K562 (cell line): Measurements from ENCODE around the gene DAPK2. TPM values are rescaled to one million over a fixed set of nuclear protein-coding genes. Genes with fewer than 3 reads are reported as not detected.
A peak's percentile ranks its signal among the peaks of the same experiment; 100 is the strongest.

ENCODE experiments used
- ATAC-seq: fragments of 200-7000 bp; cut with Tn5 transposase; 3 replicates; pipeline ENCODE4 v1.9.1; 2020; ENCODE audit warnings: moderate library complexity
- BruUV-seq: library from RNA; stranded (reverse); fragments of 400-500 nt; replicated peaks from 2 replicates; lab custom pipeline; 2021; lab: Mats Ljungman, UMichigan
- CTCF ChIA-PET: fragments of 300-600 bp; formaldehyde crosslinking; extraction: SDS; loops from one replicate; lab custom pipeline; 2021; ENCODE audit warnings: low intra/inter-chr PET ratio; lab: Yijun Ruan, JAX
- POLR2A ChIA-PET: fragments of 300-600, 350-650 bp; sonication (Branson Sonifier 250); formaldehyde crosslinking; extraction: SDS; loops from one replicate; lab custom pipeline; 2021; ENCODE audit warnings: antibody characterized with exemption, inconsistent platforms; lab: Yijun Ruan, JAX
- DNase-seq, 4 experiments: peaks; one replicate each; pipeline versions ENCODE4 v3.0.0 to v3.0.0-alpha.2; 2011 to 2018; ENCODE audit warnings: low spot score in 3 of 4, mixed read lengths in 3 of 4; ENCODE audit errors: extremely low read depth in 1 of 4
- FAIRE-seq: peaks from 2 replicates; lab custom pipeline; 2011; peaks lifted over from hg19 to GRCh38; lab: Jason Lieb, UNC
- H2AFZ ChIP-seq: 2 replicates; pipeline ENCODE4 v1.6.0; 2011; ENCODE audit warnings: low read depth, low read length, control low read depth, inconsistent platforms
- H3K27ac ChIP-seq: fragments of 200-600 bp; 3 replicates; pipeline ENCODE4 v1.8.0; 2011; ENCODE audit warnings: low read depth, mild to moderate bottlenecking, control low read depth, inconsistent platforms, low read length, moderate library complexity, mixed read lengths; ENCODE audit errors: extremely low read depth
- H3K27me3 ChIP-seq, 2 experiments: fragments of 300-600 bp in 1 of 2; 2 replicates in 1 of 2; 3 replicates in 1 of 2; pipeline versions ENCODE4 v1.6.0 to v1.8.0; 2011; ENCODE audit warnings: inconsistent platforms in 2 of 2, low read length in 2 of 2, mild to moderate bottlenecking in 1 of 2, mixed read lengths in 1 of 2, moderate library complexity in 1 of 2; ENCODE audit not compliant: control insufficient read depth in 2 of 2, insufficient read depth in 2 of 2
- H3K36me3 ChIP-seq: fragments of 300-600 bp; 3 replicates; pipeline ENCODE4 v1.8.0; 2011; ENCODE audit warnings: mild to moderate bottlenecking, low read length, inconsistent platforms; ENCODE audit not compliant: control insufficient read depth, insufficient read depth
- H3K4me1 ChIP-seq, 2 experiments: fragments of 200-600 bp in 1 of 2; replicated peaks in 1 of 2; 2 replicates in 1 of 2; 3 replicates in 1 of 2; pipeline versions ENCODE4 v1.5.1 to v1.8.0; 2011; ENCODE audit warnings: inconsistent platforms in 2 of 2, low read length in 2 of 2, mild to moderate bottlenecking in 1 of 2, mixed read lengths in 1 of 2, moderate library complexity in 1 of 2; ENCODE audit not compliant: control insufficient read depth in 2 of 2, insufficient read depth in 2 of 2
- H3K4me2 ChIP-seq: 2 replicates; pipeline ENCODE4 v1.6.1; 2011; ENCODE audit warnings: low read length, control low read depth, inconsistent platforms, mixed read lengths; ENCODE audit not compliant: insufficient read depth
- H3K4me3 ChIP-seq: fragments of 200-600 bp; sonication (generic), shearing (Covaris generic); 2 replicates; pipeline ENCODE4 v1.5.1; 2016; ENCODE audit warnings: control low read depth, inconsistent platforms
- H3K79me2 ChIP-seq: fragments of 200-600 bp; 3 replicates; pipeline ENCODE4 v1.8.0; 2011; ENCODE audit warnings: low read length, inconsistent platforms; ENCODE audit not compliant: control insufficient read depth, insufficient read depth
- H3K9ac ChIP-seq, 2 experiments: 2 replicates each; pipeline versions ENCODE4 v1.6.0 to v1.6.1; 2011; ENCODE audit warnings: low read depth in 2 of 2, low read length in 2 of 2, control low read depth in 1 of 2, inconsistent platforms in 1 of 2, mild to moderate bottlenecking in 1 of 2, mixed read lengths in 1 of 2; ENCODE audit not compliant: insufficient read depth in 1 of 2
- H3K9me1 ChIP-seq: one replicate; pipeline ENCODE4 v1.6.0; 2011; ENCODE audit warnings: inconsistent platforms, mild to moderate bottlenecking, low read length, moderate library complexity; ENCODE audit not compliant: control insufficient read depth, insufficient read depth
- H3K9me3 ChIP-seq: replicated peaks from 2 replicates; pipeline ENCODE4 v1.5.1; 2011; ENCODE audit warnings: low read depth, low read length, inconsistent platforms; ENCODE audit not compliant: control insufficient read depth, insufficient read depth
- H4K20me1 ChIP-seq: replicated peaks from 2 replicates; pipeline ENCODE4 v1.6.1; 2011; ENCODE audit warnings: low read length, inconsistent platforms, mixed read lengths; ENCODE audit not compliant: control insufficient read depth, insufficient read depth
- DACH1 ChIP-seq: fragments of 450-650 bp; IDR thresholded peaks from 2 replicates; pipeline ENCODE4 v1.6.1; 2018; ENCODE audit not compliant: partially characterized antibody
- E2F8 ChIP-seq: fragments of 450-650 bp; IDR thresholded peaks from 2 replicates; pipeline ENCODE4 v1.7.1; 2018; ENCODE audit warnings: mild to moderate bottlenecking, low read depth; ENCODE audit not compliant: partially characterized antibody
- ETV1 ChIP-seq: fragments of 450-650 bp; conservative IDR thresholded peaks from 2 replicates; pipeline ENCODE4 v1.6.1; 2016; ENCODE audit warnings: missing genetic modification characterization, control low read depth, low read depth, missing compliant biosample characterization
- FOS ChIP-seq: IDR thresholded peaks from 3 replicates; pipeline ENCODE4 v1.6.1; 2011; ENCODE audit not compliant: insufficient read length; ENCODE audit errors: extremely low read depth
- HDAC6 ChIP-seq: IDR thresholded peaks from 2 replicates; pipeline ENCODE4 v1.6.1; 2012; ENCODE audit warnings: low read depth, mild to moderate bottlenecking, control low read depth, inconsistent platforms, low read length, moderate library complexity
- JUND ChIP-seq, 2 experiments: IDR thresholded peaks; 2 replicates in 1 of 2; 3 replicates in 1 of 2; pipeline ENCODE4 v1.6.1; 2011; ENCODE audit warnings: borderline replicate concordance in 2 of 2, low read depth in 2 of 2, low read length in 2 of 2, improper control_type of control experiment in 1 of 2, missing biosample characterization in 1 of 2, missing genetic modification characterization in 1 of 2, missing genetic modification reagents in 1 of 2
- MEF2A ChIP-seq: IDR thresholded peaks from 2 replicates; pipeline ENCODE4 v1.6.1; 2011; ENCODE audit warnings: low read depth, mild to moderate bottlenecking, low read length, moderate library complexity; ENCODE audit not compliant: control insufficient read depth
- MLX ChIP-seq, 2 experiments: fragments of 450-650 bp in 1 of 2; sonication (generic) in 1 of 2; formaldehyde crosslinking; conservative IDR thresholded peaks; 2 replicates each; pipeline versions ENCODE4 v1.4.0 to v1.8.1; 2020 to 2022; ENCODE audit warnings: mild to moderate bottlenecking in 1 of 2, missing genetic modification reagents in 1 of 2
- PHB2 ChIP-seq: fragments of 450-650 bp; IDR thresholded peaks from 2 replicates; pipeline ENCODE4 v1.6.1; 2017; ENCODE audit warnings: low read depth
- RBBP5 ChIP-seq: fragments of 200-600 bp; sonication (generic); IDR thresholded peaks from 2 replicates; pipeline ENCODE4 v1.6.1; 2012; ENCODE audit warnings: borderline replicate concordance, mild to moderate bottlenecking, low read length, control low read depth, inconsistent platforms; ENCODE audit not compliant: insufficient read depth, poor library complexity, severe bottlenecking
- RCOR1 ChIP-seq, 2 experiments: IDR thresholded peaks; 2 replicates each; pipeline ENCODE4 v1.6.1; 2012; ENCODE audit warnings: low read depth in 2 of 2, low read length in 2 of 2, borderline replicate concordance in 1 of 2, improper control_type of control experiment in 1 of 2
- SOX6 ChIP-seq: fragments of 450-650 bp; IDR thresholded peaks from 2 replicates; pipeline ENCODE4 v1.6.1; 2014; ENCODE audit warnings: mild to moderate bottlenecking
- TAL1 ChIP-seq: fragments of 450-650 bp; IDR thresholded peaks from 2 replicates; pipeline ENCODE4 v1.6.1; 2016; ENCODE audit warnings: mild to moderate bottlenecking
- TCF3 ChIP-seq: sonication (generic); formaldehyde crosslinking; IDR thresholded peaks from 2 replicates; pipeline ENCODE4 v1.4.0; 2020; ENCODE audit warnings: mild to moderate bottlenecking, missing genetic modification reagents
- TEAD4 ChIP-seq, 2 experiments: sonication (generic) in 1 of 2; formaldehyde crosslinking in 1 of 2; IDR thresholded peaks; 2 replicates each; pipeline versions ENCODE4 v1.6.1 to v1.8.0; 2012 to 2022; ENCODE audit warnings: borderline replicate concordance in 1 of 2, inconsistent platforms in 1 of 2, low read length in 1 of 2, mild to moderate bottlenecking in 1 of 2, missing genetic modification reagents in 1 of 2
- ZFP1 ChIP-seq: fragments of 450-650 bp; formaldehyde crosslinking; IDR thresholded peaks from 2 replicates; pipeline ENCODE4 v1.4.0; 2020; ENCODE audit warnings: mild to moderate bottlenecking, mixed read lengths
- ZNF740 ChIP-seq, 3 experiments: fragments of 200-800 bp in 1 of 3; sonication (Bioruptor generic) in 1 of 3; sonication (generic) in 1 of 3; formaldehyde crosslinking in 1 of 3; IDR thresholded peaks; 2 replicates each; pipeline versions ENCODE4 v1.6.1 to v1.8.0; 2016 to 2022; ENCODE audit warnings: mild to moderate bottlenecking in 2 of 3, missing compliant biosample characterization in 2 of 3, missing genetic modification characterization in 2 of 3, missing genetic modification reagents in 1 of 3
- WGBS: fragments of 100-300 bp; shearing (Covaris generic); methylation state at CpG from one replicate; pipeline ENCODE4 v1.1.6; 2016; ENCODE audit warnings: low coverage, mixed read lengths; ENCODE audit not compliant: insufficient coverage; ENCODE audit errors: missing lambda C conversion rate; 5-methylcytosine and 5-hydroxymethylcytosine counted together
- in situ Hi-C: fragments of 300-500 bp; cut with MboI; formaldehyde crosslinking; loops from 4 replicates; pipeline ENCODE4 v1.15.0; 2018; ENCODE audit warnings: inconsistent platforms, mixed read lengths
- intact Hi-C: fragments of 100-400 bp; cut with micrococcal nuclease; formaldehyde crosslinking; loops from 2 replicates; pipeline ENCODE4 v1.14.2; 2022
- polyA plus RNA-seq, 8 experiments: library from polyadenylated mRNA; depleted of rRNA in 4 of 8; stranded (reverse) in 5 of 8; unstranded in 3 of 8; fragments of >200 nt; fragmentation: Nextera tagmentation in 2 of 8; fragmentation: Illumina TruSeq in 1 of 8; extraction: Ambion mirVana in 2 of 8; extraction: Trizol in 1 of 8; gene quantifications; 2 replicates each; pipeline versions ENCODE4 v1.2.1 to v1.2.3, GENCODE V29; 2011 to 2014; ENCODE audit warnings: inconsistent platforms in 1 of 8, missing spikeins in 1 of 8
- total RNA-seq, 7 experiments: library from RNA; depleted of rRNA in 6 of 7; stranded (reverse); fragments of >200 nt in 6 of 7; fragmentation: Illumina TruSeq in 2 of 7; extraction: Trizol in 2 of 7; gene quantifications; 2 replicates each; pipeline versions ENCODE4 v1.2.1 to v1.2.3, GENCODE V29; 2011 to 2021; ENCODE audit warnings: low replicate concordance in 1 of 7

Gene DAPK2
- total and polyA plus RNA-seq, 9 of the 15 experiments (the other 6 are each of a cell fraction or from before 2014, with no cell fraction given) = 0.14 to 5.2 (median 2.2) TPM

GRCh38 chr15:63860155-63860554, 186.1 kb downstream of the DAPK2 start:
- Histone ChIP-seq H3K4me1 (peaks cover 10 to 20% of the 10 kb centered on the region in 2 experiments; a peak in 4 of 5 replicates), H3K4me3 (no peak overlapping the region), H3K9ac (peak overlapping the region in 1 of 2 experiments; percentile 55; a peak in 1 of 4 replicates), H3K9me1 (no peaks in the 10 kb centered on the region), H3K36me3 (no peaks in the 10 kb centered on the region), H3K4me2 (no peak overlapping the region), H3K79me2 (no peaks in the 10 kb centered on the region), H4K20me1 (no peaks in the 10 kb centered on the region), H3K27me3 (no peaks in the 10 kb centered on the region), H2AFZ (peak overlapping the region; percentile 76), H3K27ac (no peak overlapping the region), H3K9me3 (no peaks in the 10 kb centered on the region)
- BruUV-seq = no TSS peak
- FAIRE-seq (peak; percentile 83), ATAC-seq (peak; percentile 78), DNase-seq (peak in 3 of 4 experiments; percentile 37 to 59 (median 50))
- ChIA-PET CTCF (no interaction called here), POLR2A (interaction anchor here (0.6 to 1.2 kb wide), 3 partner anchors 12 to 85 kb away, joined by 3 to 5 read pairs (median 3); no protein-coding TSS in a partner anchor)
- 15% methylated on average over 1 of the region's 1 CpG for whole genome bisulfite sequencing
- in situ Hi-C loops = no loop called here
- intact Hi-C loops = no loop called here
- TF ChIP-seq RBBP5 (no peak), E2F8 (no peak), TEAD4 (IDR thresholded peaks at IDR 0.05; ENCODE audit: low read length) (peak; percentile 37; the same call in 1 of the 2 replicates), TEAD4 (CRISPR knock-in tag; IDR thresholded peaks at IDR 0.05; ENCODE audit: borderline replicate concordance) (no peak), TAL1 (peak; percentile 33; the same call in 1 of the 2 replicates), PHB2 (no peak), ZNF740 (CRISPR knock-in tag; IDR thresholded peaks at IDR 0.05) (peak; percentile 23; the same call in 1 of the 2 replicates), ZNF740 (tag; IDR thresholded peaks at IDR 0.05) (no peak), SOX6 (no peak), RCOR1 (IDR thresholded peaks at IDR 0.05; ENCODE audit: borderline replicate concordance in 1 of 2, low read depth in 2 of 2, low read length in 2 of 2) (peak in 1 of 2 experiments; percentile 48; a peak in 1 of 4 replicates), MEF2A (no peak), FOS (no peak), JUND (IDR thresholded peaks at IDR 0.05; ENCODE audit: borderline replicate concordance, low read depth, low read length) (no peak), JUND (tag; IDR thresholded peaks at IDR 0.05; ENCODE audit: borderline replicate concordance, low read depth, low read length) (no peak), MLX (CRISPR knock-in tag; conservative IDR thresholded peaks at IDR 0.05) (no peak), TCF3 (CRISPR knock-in tag) (0 out of 2 replicates have a peak, but pooled peaks have one; percentile 23), DACH1 (peak; percentile 14), ZFP1 (no peak), ETV1 (tag) (peak; percentile 49), HDAC6 (no peak)
